Thymus (tissue), 11 donors: ENCODE results near the gene CCL1. TPM values are rescaled to one million over a fixed set of nuclear protein-coding genes. Genes with fewer than 3 reads are reported as not detected.
"Not testable (repeated sequence)": the region's sequence is repeated elsewhere in the genome, so short reads cannot be mapped to it uniquely, and the experiment has no call there.

Source experiments
- DNase-seq, 9 donors: peaks; one replicate each; pipeline ENCODE4 v3.0.0-alpha.2; 2013; ENCODE audit warnings: low spot score in 9 of 9, low read depth in 6 of 9, missing footprints in 1 of 9
- H3K27ac ChIP-seq, 2 donors: one replicate each; pipeline ENCODE4 v1.5.1; 2013; ENCODE audit warnings: control low read depth in 1 of 2, low read depth in 1 of 2, low read length in 1 of 2, mild to moderate bottlenecking in 1 of 2, moderate library complexity in 1 of 2
- H3K27me3 ChIP-seq, 2 donors: one replicate each; pipeline ENCODE4 v1.5.1; 2013; ENCODE audit warnings: low read length in 1 of 2; ENCODE audit not compliant: control insufficient read depth in 2 of 2, insufficient read depth in 1 of 2
- H3K36me3 ChIP-seq, 2 donors: one replicate each; pipeline ENCODE4 v1.5.1; 2013; ENCODE audit warnings: low read length in 1 of 2, mild to moderate bottlenecking in 1 of 2, moderate library complexity in 1 of 2; ENCODE audit not compliant: control insufficient read depth in 2 of 2, insufficient read depth in 2 of 2
- H3K4me1 ChIP-seq, 2 donors: one replicate each; pipeline ENCODE4 v1.5.1; 2013; ENCODE audit warnings: low read length in 2 of 2; ENCODE audit not compliant: control insufficient read depth in 2 of 2, insufficient read depth in 2 of 2
- H3K4me3 ChIP-seq, 2 donors: one replicate each; pipeline ENCODE4 v1.5.1; 2013; ENCODE audit warnings: low read length in 2 of 2, control low read depth in 1 of 2, mild to moderate bottlenecking in 1 of 2
- H3K9me3 ChIP-seq, 2 donors: one replicate each; pipeline ENCODE4 v1.5.1; 2013; ENCODE audit warnings: low read length in 1 of 2, mild to moderate bottlenecking in 1 of 2; ENCODE audit not compliant: control insufficient read depth in 2 of 2, insufficient read depth in 1 of 2
- WGBS: extraction: QIAGEN DNeasy Blood & Tissue Kit; methylation state at CpG from one replicate; pipeline ENCODE4 v1.1.7; 2013; 5-methylcytosine and 5-hydroxymethylcytosine counted together
- polyA plus RNA-seq: library from polyadenylated mRNA; stranded (reverse); fragments of 200-250 nt; gene quantifications from one replicate; pipeline ENCODE4 v1.2.3, GENCODE V29; 2013
- total RNA-seq: library from RNA; stranded (reverse); fragments of 120-200 nt; gene quantifications from one replicate; pipeline ENCODE4 v1.2.4, GENCODE V29; 2013
- donor health status: healthy.

CCL1 gene
- total and polyA plus RNA-seq, 2 donors = 0.71 to 6.2 TPM

- H3K4me1 ChIP-seq = no peaks in the 10 kb centered on the region
- no peak overlapping the region for H3K4me3 ChIP-seq
- DNase-seq = no peak
- H3K36me3 ChIP-seq = no peaks in the 10 kb centered on the region
- H3K9me3 ChIP-seq = no peaks in the 10 kb centered on the region
- no peaks in the 10 kb centered on the region for H3K27me3 ChIP-seq
- H3K27ac ChIP-seq = no peak overlapping the region
Observed at GRCh38 chr17:34354637-34355036, 8.4 kb downstream of the CCL1 start.

DNA sequence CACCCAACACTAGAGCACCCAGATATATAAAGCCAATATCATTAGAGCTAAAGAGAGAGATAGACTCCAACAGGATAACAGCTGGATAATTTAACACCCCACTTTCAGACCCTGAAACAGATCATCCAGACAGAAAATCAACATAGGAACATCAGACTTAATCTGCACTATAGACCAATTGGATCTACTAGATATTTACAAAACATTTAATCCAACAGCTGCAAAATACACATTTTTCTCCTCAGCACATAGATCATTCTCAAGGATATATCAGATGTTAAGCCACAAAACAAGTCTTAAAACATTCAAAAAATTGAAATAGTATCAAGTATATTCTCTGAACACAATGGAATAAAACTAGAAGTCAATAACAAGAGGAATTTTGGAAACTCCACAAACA lies 10.8 kb downstream of the CCL1 start:
- DNase-seq = no peak
- Histone ChIP-seq H3K27ac (no peak overlapping the region), H3K27me3 (no peaks in the 10 kb centered on the region), H3K9me3 (no peaks in the 10 kb centered on the region), H3K4me3 (no peak overlapping the region), H3K4me1 (no peaks in the 10 kb centered on the region), H3K36me3 (no peaks in the 10 kb centered on the region)

DNA sequence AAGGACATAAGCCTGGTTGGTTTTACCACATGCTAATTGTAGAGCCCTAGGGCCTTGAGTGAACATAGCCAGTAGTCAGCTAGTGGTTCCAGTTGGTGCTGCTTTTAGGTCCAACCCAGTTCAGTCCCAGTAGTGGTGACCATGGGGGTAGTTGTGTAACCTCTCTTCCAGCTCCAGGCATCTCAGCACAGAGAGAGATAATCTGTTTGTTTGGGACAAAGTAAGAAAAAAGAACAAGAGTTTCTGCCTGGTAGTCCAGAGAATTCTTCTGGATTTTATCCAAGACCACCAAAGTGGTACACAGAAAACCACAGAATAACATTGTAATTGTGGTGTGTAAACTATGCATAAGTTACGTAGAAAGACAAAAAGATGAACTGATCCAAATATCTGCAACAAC lies 11.9 kb downstream of the CCL1 start:
- Histone ChIP-seq H3K27ac (no peak overlapping the region), H3K4me3 (no peak overlapping the region), H3K36me3 (no peaks in the 10 kb centered on the region), H3K27me3 (no peaks in the 10 kb centered on the region), H3K4me1 (no peaks in the 10 kb centered on the region), H3K9me3 (no peaks in the 10 kb centered on the region)
- no peak for DNase-seq
- WGBS = 95% methylated on average over 1 of the region's 1 CpG

DNA sequence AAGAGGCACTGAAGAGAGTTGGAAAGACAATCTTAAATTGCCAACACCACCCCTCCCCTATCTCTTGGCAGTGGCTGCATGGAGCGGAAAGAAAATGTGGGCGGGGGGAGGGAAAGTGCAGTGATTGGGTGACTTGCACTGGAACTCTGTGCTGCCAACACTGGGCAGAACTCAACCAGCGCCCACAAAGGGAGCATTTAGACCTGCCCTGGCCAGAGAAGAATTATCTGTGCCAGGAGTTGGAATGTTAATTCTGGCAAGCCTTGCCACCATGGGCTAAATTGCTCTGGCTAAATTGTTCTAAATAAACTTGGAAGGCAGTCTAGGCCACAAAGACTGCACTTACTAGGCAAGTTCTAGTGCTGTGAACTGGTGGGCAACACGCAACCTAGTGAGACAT lies 13.3 kb downstream of the CCL1 start:
- H3K27me3 ChIP-seq = no peaks in the 10 kb centered on the region
- H3K4me1 ChIP-seq = no peaks in the 10 kb centered on the region
- no peak overlapping the region for H3K27ac ChIP-seq
- H3K36me3 ChIP-seq = no peaks in the 10 kb centered on the region
- DNase-seq = no peak
- H3K9me3 ChIP-seq = no peaks in the 10 kb centered on the region
- no peak overlapping the region for H3K4me3 ChIP-seq
- 89% methylated on average over 4 of the region's 4 CpGs for WGBS

DNA sequence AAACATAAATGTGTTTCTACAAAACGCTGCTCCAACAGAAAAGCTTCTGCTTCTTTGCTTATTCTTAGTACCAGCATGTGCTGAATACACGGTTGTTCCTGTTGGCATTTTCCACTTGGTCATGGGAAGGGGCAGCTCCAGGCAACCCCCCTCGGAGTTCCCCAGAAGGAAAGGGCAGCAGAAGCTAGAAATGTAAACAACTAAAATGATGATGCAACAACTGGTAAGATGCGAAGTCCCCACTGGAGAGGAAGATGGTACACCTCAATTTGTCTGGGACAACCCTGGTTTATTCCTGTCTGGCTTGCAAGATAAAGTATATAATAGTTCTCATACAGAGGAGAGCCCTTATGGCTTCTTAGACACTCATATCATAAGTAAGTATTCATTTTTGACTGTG lies 16.0 kb downstream of the CCL1 start:
- H3K4me1 ChIP-seq = no peaks in the 10 kb centered on the region
- H3K27me3 ChIP-seq = no peaks in the 10 kb centered on the region
- no peak overlapping the region for H3K27ac ChIP-seq
- no peak for DNase-seq
- no peak overlapping the region for H3K4me3 ChIP-seq
- no peaks in the 10 kb centered on the region for H3K9me3 ChIP-seq
- no peaks in the 10 kb centered on the region for H3K36me3 ChIP-seq
- 86% methylated on average over 4 of the region's 4 CpGs for WGBS

DNA sequence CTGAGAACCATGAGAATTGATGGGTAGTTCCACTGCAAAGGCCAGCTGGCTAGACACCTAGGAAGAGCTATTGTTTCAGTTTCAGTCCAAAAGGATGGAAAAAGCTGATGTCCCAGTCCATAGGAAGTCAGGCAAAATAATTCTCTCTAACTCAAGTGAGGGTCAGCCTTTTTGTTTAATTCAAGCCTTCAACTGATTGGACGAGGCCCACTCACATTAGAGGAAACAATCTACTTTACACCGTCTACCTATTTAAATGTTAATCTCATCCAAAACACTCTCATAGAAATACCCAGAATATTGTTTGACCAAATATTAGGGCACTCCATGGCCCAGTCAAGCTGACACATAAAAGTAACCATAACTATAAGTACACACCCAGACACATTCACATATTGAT lies 21.1 kb downstream of the CCL1 start:
- no peaks in the 10 kb centered on the region for H3K4me1 ChIP-seq
- H3K9me3 ChIP-seq = no peaks in the 10 kb centered on the region
- no peak overlapping the region for H3K27ac ChIP-seq
- 73% methylated on average over 2 of the region's 2 CpGs for WGBS
- no peaks in the 10 kb centered on the region for H3K27me3 ChIP-seq
- H3K36me3 ChIP-seq = no peaks in the 10 kb centered on the region
- H3K4me3 ChIP-seq = no peak overlapping the region
- no peak for DNase-seq

GRCh38 chr17:34339138-34339770 lies 23.8 kb downstream of the CCL1 start:
- no peak for DNase-seq
- no peaks in the 10 kb centered on the region for H3K4me1 ChIP-seq
- H3K9me3 ChIP-seq = no peaks in the 10 kb centered on the region
- H3K27me3 ChIP-seq = no peaks in the 10 kb centered on the region
- H3K4me3 ChIP-seq = no peak overlapping the region
- WGBS = 97% methylated on average over 3 of the region's 3 CpGs
- no peaks in the 10 kb centered on the region for H3K36me3 ChIP-seq
- no peak overlapping the region for H3K27ac ChIP-seq

DNA sequence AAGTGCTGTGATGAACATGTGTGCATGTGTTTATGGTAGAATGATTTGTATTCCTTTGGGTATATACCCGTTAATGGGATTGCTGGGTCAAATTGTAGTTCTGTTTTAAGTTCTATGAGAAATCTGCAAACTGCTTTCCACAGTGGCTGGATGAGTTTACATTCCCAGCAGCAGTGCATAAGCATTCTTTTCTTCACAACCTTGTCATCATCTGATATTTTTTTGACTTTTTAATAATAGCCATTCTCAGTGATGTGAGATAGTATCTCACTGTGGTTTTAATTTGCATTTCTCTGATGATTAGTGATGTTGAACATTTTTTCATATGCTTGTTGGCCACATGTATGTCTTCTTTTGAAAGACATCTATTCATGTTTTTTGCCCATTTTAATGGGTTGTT lies 25.3 kb downstream of the CCL1 start:
- H3K36me3 ChIP-seq = no peaks in the 10 kb centered on the region
- H3K9me3 ChIP-seq = no peaks in the 10 kb centered on the region
- no peaks in the 10 kb centered on the region for H3K27me3 ChIP-seq
- H3K4me1 ChIP-seq = no peaks in the 10 kb centered on the region
- 95% methylated on average over 1 of the region's 1 CpG for WGBS
- H3K27ac ChIP-seq = no peak overlapping the region
- DNase-seq = no peak
- no peak overlapping the region for H3K4me3 ChIP-seq

GRCh38 chr17:34327580-34327979 lies 35.5 kb downstream of the CCL1 start:
- H3K4me3 ChIP-seq, DNase-seq, H3K4me1 ChIP-seq, H3K9me3 ChIP-seq, H3K36me3 ChIP-seq, H3K27me3 ChIP-seq, H3K27ac ChIP-seq: not testable (repeated sequence)
- 88% methylated on average over 4 of the region's 4 CpGs for WGBS

DNA sequence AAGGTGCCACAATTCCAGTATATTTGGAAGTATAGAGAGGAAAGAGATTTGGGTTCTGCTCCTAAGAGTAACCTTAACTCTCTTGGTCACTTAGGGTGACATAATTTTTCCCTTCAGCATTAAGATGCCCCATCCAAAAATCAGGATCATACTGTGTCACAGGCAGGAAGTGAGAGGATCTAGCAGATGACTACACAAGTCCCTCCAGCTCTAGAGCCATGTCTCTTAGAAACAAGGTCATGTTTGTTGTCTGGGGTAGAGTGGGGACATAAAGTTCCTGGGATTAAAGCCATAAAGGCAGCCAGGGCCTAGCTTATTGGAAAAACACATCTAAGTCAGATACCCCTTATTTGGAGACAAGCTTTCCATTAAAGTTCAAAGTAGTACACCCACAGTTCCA lies 41.1 kb downstream of the CCL1 start:
- H3K27me3 ChIP-seq = no peaks in the 10 kb centered on the region
- no peaks in the 10 kb centered on the region for H3K4me1 ChIP-seq
- no peak for DNase-seq
- no peak overlapping the region for H3K27ac ChIP-seq
- H3K4me3 ChIP-seq = no peak overlapping the region
- no peaks in the 10 kb centered on the region for H3K36me3 ChIP-seq
- no peaks in the 10 kb centered on the region for H3K9me3 ChIP-seq
